Ectodermal cell (in vitro differentiated cells): ENCODE results near the gene VSIG1.

Source experiments
- H3K27ac ChIP-seq: 2 replicates; pipeline ENCODE4 v1.7.0; 2013; ENCODE audit warnings: mild to moderate bottlenecking, low read depth, low read length; ENCODE audit not compliant: insufficient read depth, poor library complexity, severe bottlenecking
- H3K27me3 ChIP-seq: 2 replicates; pipeline ENCODE4 v1.7.0; 2013; ENCODE audit warnings: mild to moderate bottlenecking, low read length; ENCODE audit not compliant: insufficient read depth, control insufficient read depth, poor library complexity, severe bottlenecking
- H3K36me3 ChIP-seq: one replicate; pipeline ENCODE4 v1.7.0; 2013; ENCODE audit warnings: low read length; ENCODE audit not compliant: control insufficient read depth, insufficient read depth
- H3K4me1 ChIP-seq: one replicate; pipeline ENCODE4 v1.7.0; 2013; ENCODE audit warnings: low read length; ENCODE audit not compliant: control insufficient read depth, insufficient read depth
- H3K4me3 ChIP-seq: 2 replicates; pipeline ENCODE4 v1.7.0; 2013; ENCODE audit warnings: low read depth, low read length, control low read depth; ENCODE audit not compliant: insufficient read depth
- H3K9me3 ChIP-seq: 2 replicates; pipeline ENCODE4 v1.7.0; 2013; ENCODE audit warnings: mild to moderate bottlenecking, low read length, moderate library complexity; ENCODE audit not compliant: control insufficient read depth
- WGBS, 2 experiments: methylation state at CpG; one replicate each; pipeline ENCODE4 v1.1.7; 2013; ENCODE audit warnings: missing lambda C conversion rate in 2 of 2; 5-methylcytosine and 5-hydroxymethylcytosine counted together

VSIG1 gene

GRCh38 chrX:108127152-108127551, 82.3 kb downstream of the VSIG1 start:
- Histone ChIP-seq H3K27ac (no peak overlapping the region), H3K27me3 (no peaks in the 10 kb centered on the region), H3K9me3 (no peaks in the 10 kb centered on the region), H3K36me3 (no peaks in the 10 kb centered on the region), H3K4me3 (no peak overlapping the region), H3K4me1 (no peaks in the 10 kb centered on the region)
- 75 to 90% methylated on average over 3 to 4 of the region's 4 CpGs for WGBS, 2 experiments
